HPDE6-E6E7 (cell line): ENCODE measurements around the gene SLC24A5.

Experiments used
- DNase-seq: peaks from one replicate; pipeline ENCODE4 v3.0.0; 2011; ENCODE audit warnings: missing footprints; ENCODE audit errors: extremely low spot score

Gene SLC24A5

DNA sequence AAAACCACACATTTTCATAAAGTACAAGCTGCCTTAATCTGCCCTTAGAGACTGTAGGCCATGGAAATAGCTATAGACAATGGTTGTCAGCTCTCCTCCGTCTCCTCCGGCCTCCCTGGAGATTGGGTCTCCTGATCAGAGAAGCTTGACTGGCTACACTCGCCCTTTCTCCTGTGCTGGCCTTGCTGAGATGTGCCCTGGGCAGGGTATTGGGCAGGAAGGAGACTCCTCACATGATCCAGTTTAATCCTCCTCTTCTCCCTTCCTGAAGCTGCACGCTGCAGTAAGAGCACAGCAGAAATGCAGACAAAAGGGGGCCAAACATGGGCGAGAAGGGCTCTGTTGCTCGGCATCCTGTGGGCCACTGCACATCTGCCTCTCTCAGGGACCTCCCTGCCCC, at the start of gene SLC24A5:
SLC24A5 (plus strand) TSS at position 246 of the 400 bp plus-strand sequence; CDS start at position 301, 55 bp downstream.
- DNase-seq: no peak

- DNase-seq: no peak
Measured at GRCh38 chr15:48072941-48073340, 47.8 kb upstream of the SLC24A5 start.

DNA sequence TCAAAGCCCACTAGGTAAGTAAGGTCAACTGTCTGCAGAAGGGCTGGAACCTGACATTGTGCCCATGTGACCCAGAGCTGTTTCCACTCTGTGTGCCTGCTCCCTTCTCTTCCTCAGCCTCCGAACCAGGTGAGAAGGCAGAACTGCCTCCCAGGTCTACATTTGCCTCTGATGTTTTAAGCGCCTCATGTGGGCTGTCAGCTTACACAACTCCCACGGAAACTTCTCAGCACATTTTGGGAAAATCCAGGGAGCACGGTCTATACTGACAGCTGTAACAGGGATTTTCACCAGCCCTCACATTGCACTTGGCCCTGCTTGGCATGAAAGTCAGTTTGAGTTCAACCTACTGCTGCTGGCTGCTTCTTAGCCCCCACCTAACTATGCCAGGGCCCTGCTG, 46.9 kb upstream of the SLC24A5 start:
- DNase-seq: no peak

DNA sequence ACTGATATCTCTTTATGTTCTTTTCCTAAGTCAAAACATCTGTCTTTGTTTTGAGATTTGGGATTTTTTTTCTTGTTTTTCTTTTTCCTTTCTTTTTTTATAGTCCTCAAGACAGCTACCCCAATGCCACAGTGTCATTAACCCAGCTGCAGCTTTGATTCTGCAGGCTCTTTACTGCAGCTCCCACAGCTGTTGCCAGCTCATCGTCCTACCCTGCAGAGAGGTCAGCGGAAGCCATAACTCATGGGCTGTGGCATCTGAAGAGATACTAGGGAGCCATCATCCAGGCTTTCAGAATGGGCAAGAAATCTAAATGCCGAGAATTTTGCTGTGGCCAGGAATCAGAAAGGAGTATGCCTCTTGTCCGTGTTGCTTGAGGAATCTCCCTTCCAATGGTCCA, 44.3 kb upstream of the SLC24A5 start:
- DNase-seq: no peak

DNA sequence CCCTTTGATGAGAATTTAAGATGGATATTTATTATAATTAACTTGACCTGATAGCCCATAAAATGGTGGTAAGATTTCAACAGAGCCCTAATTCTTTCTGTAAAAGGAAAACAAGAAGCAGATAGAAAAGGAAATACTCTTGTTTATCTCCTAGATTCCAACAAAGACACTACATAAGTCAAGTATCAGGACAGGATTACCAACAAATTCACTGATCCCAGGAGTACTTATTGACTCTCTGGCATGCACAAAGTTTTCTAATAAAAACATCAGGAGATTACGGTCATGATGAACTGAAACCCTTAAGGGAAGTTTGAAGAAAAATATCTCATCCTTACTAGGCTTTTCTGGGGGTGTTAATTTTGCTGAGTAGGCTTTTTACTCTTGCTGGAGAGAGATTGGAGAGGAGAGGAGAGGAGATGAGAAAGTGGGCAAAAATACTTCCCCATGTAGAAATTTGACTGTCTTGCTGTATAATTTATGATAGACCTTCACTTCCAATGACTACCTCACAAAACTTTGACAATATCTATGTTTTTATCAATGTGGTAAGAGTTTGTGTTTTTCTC, 43.1 kb upstream of the SLC24A5 start:
- no peak for DNase-seq

- peak; percentile 31 for DNase-seq
Measured at GRCh38 chr15:48084759-48085590, 35.8 kb upstream of the SLC24A5 start.

GRCh38 chr15:48085591-48085930, 35.2 kb upstream of the SLC24A5 start:
- DNase-seq: no peak

GRCh38 chr15:48086133-48086532, 34.7 kb upstream of the SLC24A5 start:
- DNase-seq: no peak

DNA sequence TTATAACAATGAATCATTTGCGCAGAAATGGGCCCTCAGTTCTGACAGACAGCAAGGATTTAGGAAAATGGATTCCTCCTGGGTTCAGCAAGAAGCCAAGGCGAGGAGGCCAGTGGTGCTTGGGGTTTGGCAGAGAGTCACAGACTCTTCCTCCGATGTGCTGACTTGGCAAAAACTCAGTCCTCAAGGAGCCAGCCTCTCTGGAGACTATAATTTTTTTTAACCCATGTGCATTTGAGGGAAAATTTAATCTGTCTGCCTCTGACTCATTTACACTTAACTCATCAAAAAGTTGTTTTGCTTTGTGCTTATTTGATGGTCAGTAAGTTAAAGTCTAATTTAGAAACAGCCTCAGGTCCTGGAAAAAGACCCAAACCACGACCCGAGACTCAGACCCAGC, 34.2 kb upstream of the SLC24A5 start:
- no peak for DNase-seq

DNA sequence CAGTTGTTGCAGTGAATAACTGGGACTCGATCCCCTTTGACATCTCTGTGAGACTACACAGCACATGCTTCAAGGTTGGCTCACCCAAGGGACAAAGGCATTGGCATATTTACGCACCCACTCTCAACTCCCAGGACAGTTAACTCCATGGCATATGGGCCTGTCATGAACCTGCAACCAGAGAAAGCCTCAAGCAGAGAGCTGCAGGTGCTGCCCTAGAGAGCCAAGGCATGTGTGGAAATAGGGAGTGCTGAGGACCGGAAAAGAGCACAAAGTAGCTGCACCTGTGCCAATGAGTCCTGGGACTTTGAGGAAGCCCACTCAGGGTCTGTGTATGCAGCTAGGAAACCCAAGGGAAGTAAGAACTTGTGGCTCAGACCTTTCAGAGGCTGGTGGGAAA, 32.9 kb upstream of the SLC24A5 start:
- no peak for DNase-seq

GRCh38 chr15:48089702-48090101, 31.1 kb upstream of the SLC24A5 start:
- DNase-seq: no peak

DNA sequence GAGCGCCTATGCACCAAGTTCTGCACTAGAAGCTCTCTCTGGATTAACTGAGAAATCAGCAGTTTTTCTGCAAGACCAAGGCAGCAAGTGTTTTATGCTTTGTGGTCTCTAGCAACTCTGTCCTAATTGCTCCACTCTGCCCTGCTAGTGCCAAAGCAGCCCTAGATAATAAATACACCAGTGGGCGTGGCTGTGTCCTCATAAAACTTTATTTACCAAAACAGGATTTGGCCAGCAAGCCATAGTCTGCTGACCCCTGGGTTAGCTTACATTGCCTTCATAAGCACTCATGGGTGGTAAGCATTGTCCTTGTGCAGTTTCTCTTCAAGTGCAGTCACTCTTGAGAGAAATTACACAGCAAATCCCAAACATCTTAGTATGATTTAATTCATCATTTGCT, 30.7 kb upstream of the SLC24A5 start:
- no peak for DNase-seq

DNA sequence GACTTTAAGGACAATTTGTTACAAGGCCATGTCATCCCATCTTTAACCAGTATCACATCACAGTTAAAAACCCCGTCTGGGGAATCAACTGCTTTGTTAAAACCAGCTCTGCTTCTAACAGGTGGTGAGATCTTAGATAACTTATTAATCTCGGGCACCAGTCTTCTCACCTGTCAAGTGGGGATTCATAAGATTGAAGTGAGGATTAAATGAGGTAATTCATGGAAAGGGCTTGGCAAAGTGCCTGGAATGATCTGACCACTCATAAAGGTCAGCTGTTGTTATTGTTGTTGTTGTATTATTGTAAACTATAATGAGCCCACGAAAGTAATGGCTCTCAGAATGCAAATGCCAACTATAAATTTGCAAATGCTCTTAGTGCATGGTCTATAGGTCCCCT, 30.1 kb upstream of the SLC24A5 start:
- no peak for DNase-seq

DNA sequence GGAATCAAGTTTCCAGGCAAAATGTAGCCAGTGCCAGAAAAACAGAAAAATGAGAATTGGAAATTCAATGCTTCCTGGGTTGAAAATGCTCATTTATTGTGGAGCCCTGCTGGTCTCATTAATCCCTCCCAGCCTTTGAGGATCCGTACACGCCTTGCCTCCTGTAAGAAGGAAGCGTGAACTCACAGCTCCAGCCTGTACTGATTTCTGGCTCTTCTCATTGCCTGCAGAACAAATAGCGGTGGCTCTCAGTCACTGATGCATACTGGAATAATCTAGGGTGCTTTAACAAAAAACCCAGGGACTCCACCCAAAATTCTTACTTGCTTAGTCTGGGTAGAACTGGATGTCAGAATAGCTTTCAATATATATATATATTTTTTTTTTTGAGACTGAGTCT, 29.3 kb upstream of the SLC24A5 start:
- no peak for DNase-seq

- no peak for DNase-seq
Measured at GRCh38 chr15:48096355-48096786, 24.4 kb upstream of the SLC24A5 start.

GRCh38 chr15:48096813-48097212, 24.0 kb upstream of the SLC24A5 start:
- peak; percentile 54 for DNase-seq

DNA sequence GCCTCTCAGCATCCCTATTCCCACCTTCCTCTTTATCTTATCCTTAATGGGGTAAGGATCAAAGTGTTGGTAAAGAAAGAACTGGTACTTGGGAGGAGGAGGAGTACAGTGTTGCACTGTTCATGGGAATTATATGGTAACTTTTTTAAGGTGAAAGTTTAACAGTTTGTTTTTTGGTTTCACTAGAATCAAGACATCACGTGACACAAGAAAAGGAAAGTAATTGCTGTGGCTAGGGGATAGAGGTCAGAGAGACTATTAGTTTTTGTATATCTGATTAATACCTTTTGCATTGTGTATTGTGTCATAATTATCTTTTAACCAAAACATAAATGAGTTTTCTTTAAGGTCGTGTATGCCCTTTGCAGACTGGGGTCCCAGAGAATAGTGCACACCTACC, 23.5 kb upstream of the SLC24A5 start:
- no peak for DNase-seq

DNA sequence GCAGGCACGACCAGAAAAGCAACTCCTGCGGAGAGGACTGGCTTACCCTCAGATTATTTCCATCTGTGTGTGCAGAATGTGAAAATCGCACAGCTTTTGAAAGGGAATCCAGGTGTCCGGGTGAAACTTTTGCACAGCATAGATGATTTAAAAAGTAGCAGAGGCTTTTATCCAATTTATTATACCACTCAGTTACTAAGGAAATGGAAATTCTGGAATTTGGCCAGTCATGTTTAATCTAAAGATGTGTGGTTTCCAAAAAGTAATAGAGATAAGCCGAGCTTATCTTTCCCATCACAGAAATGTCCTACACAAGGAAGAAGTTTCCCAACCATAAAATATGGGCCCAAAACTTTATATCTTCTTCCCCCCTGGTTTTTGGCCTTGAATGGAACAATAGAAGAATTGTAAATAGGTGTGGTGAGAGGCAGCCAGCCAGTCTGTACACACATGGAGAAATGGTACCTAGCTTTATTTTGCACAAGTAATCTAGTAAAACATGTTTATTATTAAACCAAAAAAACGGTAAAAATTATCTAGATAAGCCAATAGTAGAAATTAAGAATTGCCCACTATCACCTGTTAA, 19.3 kb upstream of the SLC24A5 start:
- DNase-seq: no peak

- no peak for DNase-seq
Measured at GRCh38 chr15:48102167-48102566, 18.6 kb upstream of the SLC24A5 start.

- no peak for DNase-seq
Measured at GRCh38 chr15:48103647-48104046, 17.1 kb upstream of the SLC24A5 start.

- no peak for DNase-seq
Measured at GRCh38 chr15:48105936-48106335, 14.9 kb upstream of the SLC24A5 start.

DNA sequence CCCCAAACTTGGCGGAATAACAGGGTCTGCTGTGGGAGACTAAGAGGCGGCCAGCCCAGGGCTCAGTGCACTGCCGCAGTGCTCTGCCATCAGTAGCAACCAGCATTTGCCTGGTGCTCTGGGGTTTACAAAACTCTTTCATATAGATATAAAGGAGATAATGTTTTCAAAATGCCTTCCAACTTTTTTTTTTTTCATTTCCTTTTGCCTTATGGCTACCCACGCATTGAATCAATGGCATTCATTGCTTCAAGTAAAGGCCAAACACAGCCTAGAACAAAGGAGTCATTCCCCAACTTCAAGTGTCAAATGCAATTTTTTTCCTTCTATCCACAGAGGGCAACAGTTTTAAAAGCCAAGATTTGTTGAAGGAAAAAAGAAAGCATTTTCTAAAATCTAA, 11.6 kb upstream of the SLC24A5 start:
- DNase-seq: no peak

DNA sequence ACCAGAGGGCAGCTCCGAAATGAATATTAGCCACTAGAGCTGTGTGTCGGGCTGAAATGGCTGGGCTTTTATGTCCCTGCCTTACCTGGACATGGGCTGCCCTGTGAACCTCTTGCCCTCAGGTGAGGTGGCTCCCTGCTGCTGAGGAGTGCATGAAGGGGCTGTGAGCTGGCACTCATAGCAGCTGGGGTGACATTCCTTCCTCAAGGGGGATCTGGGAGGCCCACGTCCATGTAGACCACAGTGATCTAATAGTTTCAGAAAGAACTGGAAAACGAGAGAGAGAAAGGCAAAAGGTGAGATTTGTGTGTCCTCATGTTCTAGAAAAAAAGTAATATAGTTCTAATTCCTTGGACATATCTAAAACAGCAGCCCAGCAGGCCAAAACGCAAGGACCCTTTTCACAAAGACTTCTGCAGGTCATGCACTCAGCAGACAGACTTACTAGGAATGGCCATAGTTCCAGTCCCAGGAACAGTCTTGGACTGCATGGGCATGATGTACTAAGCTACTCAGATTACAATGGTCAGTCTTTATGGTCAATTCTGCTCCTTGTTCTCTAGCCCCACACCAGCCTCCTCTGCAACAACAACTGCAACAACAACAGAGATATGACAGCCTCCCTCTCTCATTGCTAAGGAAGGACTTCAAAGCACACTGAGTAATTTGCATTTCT, 10.8 kb upstream of the SLC24A5 start:
- no peak for DNase-seq
